NT2/D1 (cell line): Measurements from ENCODE around the gene SEC11A.

ENCODE experiments used
- YY1 ChIP-seq: IDR thresholded peaks from 2 replicates; pipeline ENCODE4 v1.6.1; 2011; ENCODE audit not compliant: insufficient read length, insufficient read depth
- ZNF274 ChIP-seq: IDR thresholded peaks from 2 replicates; pipeline ENCODE4 v1.6.1; 2011; ENCODE audit warnings: mild to moderate bottlenecking, low read depth, low read length

GRCh38 chr15:84703808-84704207 is 12.1 kb downstream of the SEC11A start:
- TF ChIP-seq YY1, result no peak
- TF ChIP-seq ZNF274, result no peak
